Activated CD4-positive, CD25-positive, alpha-beta regulatory T cell treated with anti-CD3 and anti-CD28 coated beads, Interleukin-2, amount 50 U/mL, for 72 hours (primary cell): ENCODE results near the gene ECHDC3.

Experiments used
- DNase-seq: peaks from one replicate; pipeline ENCODE4 v3.0.0; 2021

Gene ECHDC3

DNA sequence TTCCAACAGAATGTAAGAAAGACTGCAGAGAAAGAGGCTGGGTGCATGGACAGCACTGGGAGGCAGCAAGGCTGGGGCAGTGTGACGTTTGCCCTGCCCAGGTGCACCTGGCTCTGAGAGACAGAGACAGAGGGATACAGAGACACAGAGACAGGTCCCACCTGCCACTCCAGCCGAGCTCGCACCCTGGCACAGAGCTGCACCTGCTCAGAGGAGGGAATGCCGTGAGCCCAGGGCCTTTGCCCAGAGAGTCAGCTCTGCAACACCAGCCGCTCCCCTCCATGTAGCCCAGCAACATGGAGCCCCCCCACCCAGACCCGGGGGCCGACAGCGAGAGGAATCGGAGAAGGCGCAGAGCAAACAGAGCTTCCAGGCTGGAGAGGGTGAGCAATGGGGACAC lies 45.7 kb downstream of the ECHDC3 start:
- no peak for DNase-seq

DNA sequence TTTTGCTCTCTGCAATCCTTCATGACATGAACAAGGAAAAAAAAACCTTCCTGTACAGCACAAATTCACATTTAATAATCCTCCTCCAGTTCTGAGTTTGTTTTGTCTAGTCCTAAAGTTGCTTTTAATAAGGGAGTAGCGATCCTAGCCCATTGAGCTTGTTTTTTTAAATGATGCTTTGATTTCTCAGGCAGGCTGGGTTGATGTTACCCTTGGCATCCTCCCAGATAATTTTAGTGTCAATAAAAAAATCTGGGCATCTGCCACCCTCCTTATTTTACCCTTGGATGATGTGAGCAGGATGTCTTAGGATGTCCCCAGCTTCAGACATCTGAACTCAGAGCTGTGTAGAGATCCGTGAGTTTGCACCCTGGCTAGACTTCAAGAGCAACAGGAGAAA lies 47.1 kb downstream of the ECHDC3 start:
- no peak for DNase-seq

DNA sequence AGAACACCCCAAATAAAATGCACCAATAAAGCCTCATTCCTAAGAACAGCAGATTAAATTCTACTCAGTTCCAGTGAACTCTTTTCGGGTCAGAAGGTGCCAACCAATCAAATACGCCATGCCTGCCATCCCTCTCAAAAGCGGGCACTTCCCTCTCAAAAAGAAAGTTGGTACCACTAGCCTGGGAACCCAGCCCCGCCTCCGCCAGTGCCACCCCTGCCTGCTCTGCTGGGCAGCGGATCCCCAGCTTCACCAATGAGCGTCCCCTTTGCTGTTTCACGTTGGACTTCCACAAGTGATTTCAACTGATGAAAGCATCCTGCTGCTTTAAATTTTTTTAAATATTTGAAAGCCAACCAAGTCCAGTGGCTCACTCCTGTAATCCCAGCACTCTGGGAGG lies 47.8 kb downstream of the ECHDC3 start:
- no peak for DNase-seq

DNA sequence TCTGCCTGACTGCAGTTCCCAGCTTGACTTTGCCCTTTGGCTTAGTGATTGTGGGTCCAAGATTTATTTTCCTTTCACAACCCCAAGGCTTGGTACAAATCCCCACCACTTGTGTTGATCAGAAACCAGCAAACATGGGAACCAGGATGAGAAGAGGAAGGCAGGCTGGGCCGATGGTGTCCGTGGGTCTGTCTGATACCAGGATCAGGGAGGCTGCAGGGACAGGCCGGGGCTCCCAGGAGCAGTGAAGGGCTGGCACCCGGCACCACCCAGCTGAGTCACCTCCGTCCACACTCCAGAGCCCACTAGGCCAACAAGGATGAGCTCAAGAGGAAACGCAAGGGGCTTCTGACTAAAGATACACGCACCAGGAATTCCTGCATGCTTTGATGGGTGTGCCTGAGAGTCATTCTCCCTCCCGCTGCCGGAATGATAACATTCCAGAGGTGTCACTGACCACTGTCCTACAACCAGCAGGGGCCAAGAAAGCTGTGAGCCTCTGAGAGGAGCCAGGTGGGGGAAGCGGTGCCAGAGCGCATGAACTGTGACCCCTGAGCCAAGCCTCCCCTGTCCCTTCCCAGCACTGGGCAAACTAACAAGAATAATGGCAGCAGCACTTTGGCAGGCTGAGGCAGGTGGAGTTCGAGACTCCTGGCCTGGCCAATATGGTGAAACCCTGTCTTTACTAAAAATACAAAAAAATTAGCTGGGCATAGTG lies 51.7 kb downstream of the ECHDC3 start:
- DNase-seq = no peak

DNA sequence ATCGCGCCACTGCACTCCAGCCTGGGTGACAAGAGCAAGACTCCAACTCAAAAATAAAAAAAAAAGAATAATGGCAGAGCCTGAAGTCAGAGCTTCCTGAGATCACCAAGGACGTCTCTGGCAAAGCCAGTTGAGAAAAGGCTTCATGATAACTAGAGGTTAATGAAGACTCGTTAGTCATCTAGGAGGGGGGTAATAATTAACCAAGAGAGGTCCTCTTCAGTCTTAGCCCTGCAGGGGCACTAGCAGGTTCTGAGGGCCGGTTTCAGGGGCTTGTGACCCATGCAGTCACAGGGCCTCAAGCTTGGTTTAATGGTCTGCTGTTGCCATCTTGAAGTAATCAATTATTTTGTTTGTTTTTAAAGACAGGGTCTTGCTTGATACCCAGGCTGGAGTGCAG lies 52.4 kb downstream of the ECHDC3 start:
- no peak for DNase-seq

DNA sequence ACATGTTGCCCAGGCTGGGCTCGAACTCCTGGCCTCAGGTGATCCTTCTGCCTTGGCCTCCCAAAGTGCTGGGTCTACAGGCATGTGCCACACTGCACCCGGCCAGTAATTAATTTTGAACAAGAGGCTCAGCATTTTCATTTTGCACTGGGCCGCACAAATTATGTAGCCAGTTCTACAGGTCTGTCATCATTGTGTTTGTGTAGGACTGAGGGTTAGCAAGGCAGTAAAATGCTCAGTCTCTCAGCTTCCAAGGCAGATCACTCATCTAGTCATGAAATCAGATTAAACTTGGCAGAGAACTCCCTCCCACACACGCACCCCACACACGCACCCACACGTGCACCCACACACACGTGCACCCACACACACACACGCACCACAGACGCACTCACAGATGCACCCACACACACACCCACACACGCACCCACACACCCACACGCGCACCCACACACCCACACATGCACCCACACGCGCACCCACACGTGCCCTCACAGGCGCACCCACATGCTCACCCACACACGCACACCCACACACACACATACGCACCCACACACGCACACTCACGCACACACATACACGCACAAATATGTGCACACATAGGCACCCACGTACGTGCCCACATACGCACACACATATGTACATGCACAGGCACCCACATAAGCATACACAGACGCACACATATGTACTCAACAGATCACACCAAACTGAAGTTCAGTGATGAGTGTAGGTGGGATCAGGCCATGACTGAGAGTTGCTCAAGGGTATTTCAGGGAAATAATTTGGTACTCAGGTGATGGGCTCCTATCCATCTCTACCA lies 53.1 kb downstream of the ECHDC3 start:
- DNase-seq = no peak

DNA sequence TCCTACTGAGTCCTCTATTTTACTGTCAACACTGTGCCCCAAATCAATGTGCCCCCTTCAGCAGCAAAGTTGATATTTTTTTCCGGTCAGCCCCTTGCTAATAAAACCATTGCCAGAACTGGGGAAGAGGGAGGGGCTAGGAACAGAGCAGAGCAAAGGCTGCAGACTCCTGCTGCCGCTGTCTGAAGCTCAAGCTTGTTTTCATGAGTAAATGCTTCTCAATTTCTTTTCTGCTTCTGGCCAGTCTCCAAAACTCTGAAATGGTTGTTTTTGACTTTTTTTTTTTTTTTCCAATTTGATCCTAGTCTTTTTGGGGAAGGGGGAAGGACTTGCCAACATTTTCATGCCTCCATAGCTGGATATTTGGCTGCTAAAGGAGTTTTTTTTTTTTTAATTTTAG lies 54.3 kb downstream of the ECHDC3 start:
- no peak for DNase-seq

DNA sequence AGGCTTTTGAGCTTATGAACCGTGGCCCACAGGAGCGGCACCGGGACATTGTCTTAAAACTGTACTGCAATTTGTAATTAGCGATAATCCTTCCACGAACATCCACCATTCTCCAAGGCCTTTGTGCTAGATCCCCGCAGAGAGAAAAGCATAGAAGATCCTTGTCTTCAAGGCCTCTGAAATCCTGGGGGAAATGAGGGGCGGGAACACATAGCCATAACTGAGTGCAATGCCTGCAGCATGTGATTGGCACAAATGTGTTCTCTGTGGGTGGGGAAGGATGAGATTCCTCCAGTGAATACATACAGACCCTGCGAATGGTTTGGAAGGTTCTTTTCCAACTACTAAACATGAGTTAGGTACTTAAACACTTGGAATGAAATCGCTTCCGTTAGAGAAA lies 55.1 kb downstream of the ECHDC3 start:
- DNase-seq = no peak

DNA sequence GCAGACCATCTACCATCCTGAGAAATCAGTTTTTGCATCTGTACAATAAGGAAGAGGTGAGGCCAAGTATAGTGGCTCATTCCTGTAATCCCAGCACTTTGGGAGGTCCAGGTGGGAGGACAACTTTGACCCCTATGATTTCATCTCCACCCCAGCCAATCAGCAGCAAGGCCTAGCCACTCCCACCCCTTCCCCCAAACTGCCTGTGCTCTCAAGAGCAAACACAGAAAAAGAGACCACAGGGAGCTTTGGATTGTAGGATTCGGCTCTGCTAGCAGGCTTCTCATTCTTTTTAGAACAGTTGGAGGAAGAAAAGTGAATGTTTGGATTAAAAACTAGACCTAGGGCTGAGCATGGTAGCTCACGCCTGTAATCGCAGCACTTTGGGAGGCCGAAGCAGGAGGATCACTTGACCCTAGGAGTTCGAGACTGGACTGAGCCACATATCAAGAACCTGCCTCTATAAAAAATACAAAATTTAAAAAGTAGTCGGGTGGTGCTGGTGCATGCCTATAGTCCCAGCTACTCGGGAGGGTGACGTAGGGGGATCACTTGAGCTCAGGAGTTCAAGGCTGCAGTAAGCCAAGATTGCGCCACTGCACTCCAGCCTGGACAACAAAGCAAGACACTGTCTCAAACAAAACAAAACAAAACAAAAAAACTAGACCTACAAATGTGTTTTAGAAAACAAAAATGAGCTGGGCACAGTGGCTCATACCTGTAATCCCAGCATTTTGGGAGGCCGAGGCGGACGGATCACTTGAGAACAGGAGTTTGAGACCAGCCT lies 55.9 kb downstream of the ECHDC3 start:
- DNase-seq = no peak

DNA sequence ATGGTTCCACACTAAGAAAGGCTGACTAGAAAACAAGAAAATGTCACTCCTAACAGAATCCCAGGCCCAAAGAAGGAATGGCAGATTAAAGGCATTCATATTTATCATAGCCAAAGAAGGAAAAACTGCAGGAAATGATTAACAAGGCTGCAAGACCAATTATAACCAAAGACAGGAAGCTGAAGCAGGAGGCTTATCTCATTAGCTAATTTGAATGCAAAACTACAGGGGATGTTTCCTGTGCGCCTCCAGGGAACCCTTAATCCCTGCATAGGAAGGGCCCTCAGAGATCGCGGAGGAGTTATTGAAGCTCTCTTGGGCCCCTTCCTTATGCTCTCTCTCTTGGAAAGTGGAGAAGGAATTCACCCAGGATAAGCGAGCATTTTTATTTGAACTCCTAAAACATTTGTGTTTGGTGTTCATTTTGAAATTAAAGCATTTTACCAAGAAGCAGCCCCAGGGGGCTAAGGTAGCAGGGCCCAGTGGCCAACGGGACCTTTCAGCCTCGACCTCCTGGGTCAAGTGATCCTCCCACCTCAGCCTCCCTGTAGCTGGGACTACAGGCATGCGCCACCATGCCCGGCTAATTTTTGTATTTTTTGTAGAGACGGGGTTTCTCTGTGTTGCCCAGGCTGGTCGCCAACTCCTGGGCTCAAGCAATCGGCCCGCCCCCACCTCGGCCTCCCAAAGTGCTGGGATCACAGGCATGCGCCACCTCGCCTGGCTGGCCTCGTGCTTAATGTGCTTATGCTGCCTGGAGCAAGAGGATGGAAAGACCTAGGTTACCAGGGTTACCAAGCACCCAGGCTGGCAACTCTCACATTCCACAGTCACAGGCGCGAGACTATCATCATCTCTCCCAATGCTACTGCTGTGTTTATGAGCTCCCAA lies 56.9 kb downstream of the ECHDC3 start:
- DNase-seq = no peak

DNA sequence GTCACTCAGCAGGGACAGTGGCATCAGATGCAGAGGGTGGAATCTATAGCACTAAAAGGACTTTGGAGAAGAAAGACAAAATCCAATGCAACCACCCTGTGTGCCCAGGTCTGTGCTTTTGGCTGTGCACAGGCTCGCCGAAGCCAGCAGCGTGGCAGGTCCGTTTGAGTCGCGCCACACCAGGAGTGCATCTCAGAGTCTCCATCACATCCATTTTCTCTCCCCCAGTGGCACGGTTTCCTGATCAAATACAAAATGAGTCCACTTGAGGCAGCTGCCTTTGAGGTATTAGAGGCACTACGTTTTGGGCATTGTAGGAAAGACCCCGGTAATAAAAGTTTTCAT lies 57.5 kb downstream of the ECHDC3 start:
- DNase-seq = no peak

DNA sequence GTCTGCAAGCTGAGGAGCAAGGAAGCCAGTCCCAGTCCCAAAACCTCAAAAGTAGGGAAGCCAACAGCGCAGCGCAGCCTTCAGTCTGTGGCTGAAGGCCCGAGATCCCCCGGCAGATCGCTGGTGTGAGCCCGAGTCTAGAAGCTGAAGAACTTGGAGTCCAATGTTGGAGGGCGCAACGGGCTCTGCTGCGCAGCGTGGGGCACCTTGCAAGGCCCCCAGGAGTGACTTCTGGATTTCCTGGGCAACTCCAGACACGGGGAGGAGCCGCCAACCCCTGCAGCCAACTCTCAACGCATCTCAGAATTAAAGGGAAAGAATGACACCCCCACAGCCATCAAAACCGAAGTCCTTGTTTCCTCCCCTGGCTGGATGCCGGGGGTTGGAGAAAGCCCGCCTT lies 62.2 kb downstream of the ECHDC3 start:
- DNase-seq = no peak

DNA sequence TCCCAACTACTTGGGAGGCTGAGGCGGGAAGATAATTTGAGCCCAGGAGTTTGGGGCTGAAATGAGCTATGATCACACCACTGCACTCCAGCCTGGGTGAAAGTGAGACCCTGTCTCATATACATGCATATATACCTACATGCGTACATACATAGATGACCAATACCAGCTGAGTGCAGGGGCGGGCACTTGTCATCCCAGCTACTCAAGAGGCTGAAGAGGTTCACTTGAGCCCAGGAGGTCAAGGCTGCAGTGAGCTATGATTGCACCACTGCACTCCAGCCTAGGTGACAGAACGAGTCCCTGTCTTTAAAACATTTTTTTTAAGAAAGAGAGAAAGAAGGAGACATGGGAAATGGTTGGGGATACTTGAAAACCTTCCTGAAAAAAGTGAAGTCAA lies 63.6 kb downstream of the ECHDC3 start:
- no peak for DNase-seq

DNA sequence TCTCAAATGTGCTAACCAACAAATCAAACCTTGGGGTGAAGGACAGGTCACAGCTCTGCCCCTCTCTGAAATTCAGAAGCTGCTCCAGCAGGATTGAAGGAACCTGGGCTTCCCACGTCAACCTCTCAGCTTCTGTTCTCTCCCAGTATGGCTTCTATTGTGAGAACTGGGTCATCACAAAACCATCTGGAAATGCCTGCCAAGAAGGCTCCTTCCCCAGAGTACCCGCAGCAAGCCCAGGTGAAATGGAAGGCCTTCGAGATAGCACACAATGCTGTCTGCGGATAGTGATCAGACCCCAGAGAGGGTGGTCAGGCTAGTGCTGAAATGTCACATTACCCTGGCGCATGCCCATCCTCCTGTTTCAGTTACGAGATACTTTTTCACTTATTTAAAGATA lies 64.5 kb downstream of the ECHDC3 start:
- DNase-seq = no peak

DNA sequence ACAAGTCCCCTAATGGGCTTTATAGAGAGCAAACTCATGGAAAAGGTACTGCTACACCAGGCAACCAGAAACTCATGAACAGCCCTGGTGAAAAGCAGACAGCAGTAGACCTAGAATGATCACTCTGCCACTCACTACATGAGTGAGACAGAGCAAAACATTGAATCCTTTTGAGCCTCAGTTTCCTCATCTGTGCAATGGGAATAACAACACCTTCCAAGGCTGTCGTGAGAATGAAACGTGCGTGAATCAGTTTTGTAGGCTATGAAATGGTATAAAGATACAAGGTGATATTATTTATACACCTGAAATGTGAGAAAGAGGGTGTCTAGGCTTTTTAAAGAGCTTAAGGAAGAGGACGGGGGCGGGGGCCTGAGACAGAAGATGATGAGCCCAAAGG lies 66.6 kb downstream of the ECHDC3 start:
- DNase-seq = no peak

DNA sequence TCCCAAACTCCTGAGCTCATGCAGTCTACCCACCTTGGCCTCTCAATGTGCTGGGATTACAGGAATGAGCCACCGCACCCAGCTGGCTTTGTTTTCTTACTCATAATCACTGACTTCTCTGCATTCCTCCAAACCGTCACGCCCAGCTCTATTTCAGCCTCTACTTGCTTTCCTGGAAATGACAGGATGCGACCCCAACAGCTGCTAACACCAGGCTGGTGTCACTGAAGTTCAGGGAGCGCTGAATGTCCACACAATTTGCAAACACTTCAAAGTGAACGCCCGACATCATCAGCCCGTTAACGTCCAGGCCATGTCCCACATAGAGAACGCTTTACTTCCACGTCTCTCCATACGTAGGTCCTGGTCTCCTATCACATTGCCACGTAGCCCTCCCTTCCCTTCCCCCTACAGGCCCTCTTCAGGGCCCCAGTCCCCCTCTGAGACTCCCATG lies 68.2 kb downstream of the ECHDC3 start:
- no peak for DNase-seq

DNA sequence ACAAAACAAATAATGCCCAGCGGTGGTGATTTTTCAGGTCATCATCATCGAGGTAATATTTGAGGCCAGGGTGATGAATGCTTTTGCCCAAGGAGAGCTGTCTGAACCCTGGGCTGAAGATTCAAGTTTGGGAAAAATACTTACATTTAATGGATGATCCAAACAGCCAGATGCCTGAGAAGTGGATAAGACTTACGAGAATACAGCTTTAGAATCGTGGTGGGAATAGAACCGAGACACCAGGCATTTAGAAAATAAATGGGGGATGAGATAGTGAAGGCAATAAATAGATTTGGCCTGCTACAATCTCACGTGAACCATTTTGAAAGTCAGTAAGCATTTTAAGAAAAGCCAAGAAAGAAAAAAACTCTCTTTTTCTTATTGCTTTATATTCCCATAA lies 68.8 kb downstream of the ECHDC3 start:
- no peak for DNase-seq

DNA sequence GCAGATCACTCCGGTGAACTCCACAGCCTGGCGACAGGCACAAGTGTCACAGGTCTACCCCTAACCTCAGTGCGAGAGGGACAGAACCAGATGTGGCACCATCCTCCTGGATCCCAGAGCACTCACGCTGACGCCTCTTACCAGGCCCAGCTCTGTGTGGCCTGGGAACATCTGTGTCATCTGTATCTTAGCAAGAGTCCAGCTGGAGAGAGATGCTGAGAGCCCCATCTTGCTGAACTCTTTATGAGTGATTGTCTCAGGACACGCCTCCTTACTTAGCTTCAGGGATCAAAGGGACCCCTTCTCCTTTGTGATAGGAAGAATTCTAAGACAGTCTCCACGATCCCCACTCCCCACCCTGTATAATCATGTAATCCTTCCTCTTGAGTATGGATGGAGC lies 71.0 kb downstream of the ECHDC3 start:
- DNase-seq = no peak
